Glutamatergic neuron (in vitro differentiated cells): Measurements from ENCODE around the gene GLIPR1L1. TPM values are rescaled to one million over a fixed set of nuclear protein-coding genes. Genes with fewer than 3 reads are reported as not detected.

ENCODE experiments used
- DNase-seq: peaks from one replicate; pipeline ENCODE4 v3.0.0; 2022
- H3K27ac Mint-ChIP-seq: one replicate; pipeline ENCODE4 v1.8.0; 2020; ENCODE audit warnings: mild to moderate bottlenecking, mixed read lengths, inconsistent platforms; ENCODE audit not compliant: unreplicated experiment
- H3K27me3 Mint-ChIP-seq: one replicate; pipeline ENCODE4 v1.8.0; 2020; ENCODE audit warnings: mild to moderate bottlenecking, moderate library complexity, mixed read lengths, inconsistent platforms; ENCODE audit not compliant: unreplicated experiment
- H3K36me3 Mint-ChIP-seq: one replicate; pipeline ENCODE4 v1.8.0; 2020; ENCODE audit warnings: mild to moderate bottlenecking, mixed read lengths, inconsistent platforms; ENCODE audit not compliant: unreplicated experiment
- H3K4me1 Mint-ChIP-seq: one replicate; pipeline ENCODE4 v1.8.0; 2020; ENCODE audit warnings: mild to moderate bottlenecking, low read depth, mixed read lengths, inconsistent platforms; ENCODE audit not compliant: unreplicated experiment
- H3K4me3 Mint-ChIP-seq: one replicate; pipeline ENCODE4 v1.8.0; 2020; ENCODE audit warnings: mild to moderate bottlenecking, mixed read lengths, inconsistent platforms; ENCODE audit not compliant: unreplicated experiment
- H3K9me3 Mint-ChIP-seq: one replicate; pipeline ENCODE4 v1.8.0; 2020; ENCODE audit warnings: mild to moderate bottlenecking, moderate library complexity, mixed read lengths, inconsistent platforms; ENCODE audit not compliant: unreplicated experiment
- total RNA-seq: library from RNA; stranded (reverse); fragmentation: NEBNext Ultra II Directional; extraction: Animal tissue kit (Norgen Biotek cat#: 25700); gene quantifications from one replicate; pipeline ENCODE4 v1.2.1, GENCODE V29; 2021; ENCODE audit not compliant: unreplicated experiment
- TF ChIP-seq, protein P1 (sequence below): fragments of 200-600 bp; sonication (generic); IDR thresholded peaks from one replicate; pipeline ENCODE4 v1.5.0; 2021; ENCODE audit not compliant: partially characterized antibody, unreplicated experiment

GLIPR1L1 gene
- total RNA-seq, 1 donor from 2014 or later, result not detected

DNA sequence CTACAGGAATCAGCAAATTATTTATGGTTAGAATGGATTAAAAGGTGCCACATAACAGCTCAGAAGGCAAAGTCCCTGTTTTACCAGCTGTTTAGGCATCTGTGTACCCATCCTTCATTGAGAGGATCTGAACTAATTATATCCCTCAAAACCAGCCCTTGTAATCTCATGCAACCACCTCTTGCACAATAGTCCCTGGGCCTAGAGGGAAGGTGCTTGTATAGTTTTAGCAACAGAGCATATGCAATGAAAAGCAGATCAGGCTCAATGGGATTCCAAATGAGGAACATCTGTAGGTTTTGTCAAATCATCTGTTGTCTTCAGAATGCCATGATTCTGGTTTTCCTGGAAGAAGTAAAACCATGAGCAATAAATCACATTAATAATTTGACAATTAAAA lies 30.4 kb downstream of the GLIPR1L1 start:
- peaks cover 4% of the 10 kb centered on the region for H3K4me1 Mint-ChIP-seq
- no peak for DNase-seq
- H3K4me3 Mint-ChIP-seq, result no peak overlapping the region
- H3K27me3 Mint-ChIP-seq, result no peaks in the 10 kb centered on the region
- H3K27ac Mint-ChIP-seq, result no peak overlapping the region
- H3K36me3 Mint-ChIP-seq, result peaks cover 4% of the 10 kb centered on the region
- H3K9me3 Mint-ChIP-seq, result no peaks in the 10 kb centered on the region
- TF ChIP-seq, protein P1, sequence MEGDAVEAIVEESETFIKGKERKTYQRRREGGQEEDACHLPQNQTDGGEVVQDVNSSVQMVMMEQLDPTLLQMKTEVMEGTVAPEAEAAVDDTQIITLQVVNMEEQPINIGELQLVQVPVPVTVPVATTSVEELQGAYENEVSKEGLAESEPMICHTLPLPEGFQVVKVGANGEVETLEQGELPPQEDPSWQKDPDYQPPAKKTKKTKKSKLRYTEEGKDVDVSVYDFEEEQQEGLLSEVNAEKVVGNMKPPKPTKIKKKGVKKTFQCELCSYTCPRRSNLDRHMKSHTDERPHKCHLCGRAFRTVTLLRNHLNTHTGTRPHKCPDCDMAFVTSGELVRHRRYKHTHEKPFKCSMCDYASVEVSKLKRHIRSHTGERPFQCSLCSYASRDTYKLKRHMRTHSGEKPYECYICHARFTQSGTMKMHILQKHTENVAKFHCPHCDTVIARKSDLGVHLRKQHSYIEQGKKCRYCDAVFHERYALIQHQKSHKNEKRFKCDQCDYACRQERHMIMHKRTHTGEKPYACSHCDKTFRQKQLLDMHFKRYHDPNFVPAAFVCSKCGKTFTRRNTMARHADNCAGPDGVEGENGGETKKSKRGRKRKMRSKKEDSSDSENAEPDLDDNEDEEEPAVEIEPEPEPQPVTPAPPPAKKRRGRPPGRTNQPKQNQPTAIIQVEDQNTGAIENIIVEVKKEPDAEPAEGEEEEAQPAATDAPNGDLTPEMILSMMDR, result no peak

DNA sequence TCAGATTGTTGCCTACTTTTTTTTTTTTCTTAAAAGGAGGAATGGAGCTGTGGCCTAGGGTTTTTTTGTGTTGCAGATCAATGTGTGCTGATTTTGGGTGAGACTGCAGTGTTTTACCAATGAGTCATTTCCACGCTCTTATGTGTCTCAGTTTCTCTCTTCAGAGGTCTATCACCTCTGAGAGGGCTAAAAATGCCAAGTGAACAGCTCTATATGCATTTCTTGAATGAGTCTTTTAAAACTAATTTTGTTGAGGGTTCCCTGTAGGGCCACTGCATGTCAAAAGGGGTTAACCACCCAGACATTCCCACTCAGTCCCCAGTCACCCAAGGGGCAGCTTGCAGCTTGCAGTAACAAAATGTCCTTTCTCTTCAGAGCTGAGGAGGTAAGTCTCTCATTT lies 32.2 kb downstream of the GLIPR1L1 start:
- H3K27ac Mint-ChIP-seq, result no peak overlapping the region
- peaks cover 4% of the 10 kb centered on the region for H3K4me1 Mint-ChIP-seq
- no peak for DNase-seq
- H3K27me3 Mint-ChIP-seq, result peaks cover 3% of the 10 kb centered on the region
- TF ChIP-seq, protein P1, result no peak
- H3K36me3 Mint-ChIP-seq, result no peaks in the 10 kb centered on the region
- H3K4me3 Mint-ChIP-seq, result no peak overlapping the region
- H3K9me3 Mint-ChIP-seq, result no peaks in the 10 kb centered on the region

DNA sequence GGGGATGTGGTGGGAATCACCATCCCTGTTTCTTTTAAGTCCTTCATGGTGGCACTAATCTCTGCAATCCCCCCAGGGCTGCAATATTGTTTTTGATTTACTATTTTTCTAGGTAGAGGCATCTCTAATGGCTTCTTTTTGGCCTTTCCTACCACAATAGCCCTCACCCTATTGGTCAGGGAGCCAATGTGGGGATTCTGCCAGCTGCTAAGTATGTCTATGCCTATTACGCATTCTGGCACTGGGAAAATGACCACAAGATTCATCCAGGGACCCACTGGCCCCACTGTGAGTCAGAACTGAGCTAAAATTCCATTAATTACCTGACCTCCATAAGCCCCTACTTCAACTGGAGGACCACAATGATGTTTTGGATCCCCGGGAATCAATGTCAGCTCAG lies 40.5 kb downstream of the GLIPR1L1 start:
- Mint-ChIP-seq H3K27me3 (peaks cover 5% of the 10 kb centered on the region), H3K27ac (no peak overlapping the region), H3K4me1 (no peaks in the 10 kb centered on the region), H3K9me3 (peaks cover 2% of the 10 kb centered on the region), H3K4me3 (no peak overlapping the region), H3K36me3 (peaks cover 5% of the 10 kb centered on the region)
- TF ChIP-seq, protein P1, result no peak
- no peak for DNase-seq

DNA sequence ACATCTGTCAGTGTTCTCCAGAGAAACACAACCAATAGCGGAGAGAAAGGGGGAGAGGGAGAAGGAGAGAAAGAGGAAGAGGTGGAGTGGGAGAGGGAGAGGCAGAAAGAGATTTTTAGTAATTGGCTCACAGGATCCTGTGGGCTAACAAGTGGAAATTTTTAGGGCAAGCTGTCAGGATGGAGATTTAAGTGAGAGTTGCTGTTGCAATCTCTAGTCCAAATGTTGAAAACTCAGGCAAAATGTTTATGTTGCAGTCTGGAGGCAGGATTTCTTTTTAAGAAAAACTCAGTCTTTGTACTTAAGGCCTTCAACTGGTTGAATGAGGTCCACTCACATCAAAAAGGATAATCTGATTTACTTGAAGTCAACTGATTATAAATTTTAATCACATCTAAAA lies 43.9 kb downstream of the GLIPR1L1 start:
- Mint-ChIP-seq H3K27me3 (peaks cover 2% of the 10 kb centered on the region), H3K9me3 (peaks cover 2% of the 10 kb centered on the region), H3K4me3 (no peak overlapping the region), H3K36me3 (peaks cover 9% of the 10 kb centered on the region), H3K4me1 (no peaks in the 10 kb centered on the region), H3K27ac (no peak overlapping the region)
- TF ChIP-seq, protein P1, result no peak
- DNase-seq, result no peak

DNA sequence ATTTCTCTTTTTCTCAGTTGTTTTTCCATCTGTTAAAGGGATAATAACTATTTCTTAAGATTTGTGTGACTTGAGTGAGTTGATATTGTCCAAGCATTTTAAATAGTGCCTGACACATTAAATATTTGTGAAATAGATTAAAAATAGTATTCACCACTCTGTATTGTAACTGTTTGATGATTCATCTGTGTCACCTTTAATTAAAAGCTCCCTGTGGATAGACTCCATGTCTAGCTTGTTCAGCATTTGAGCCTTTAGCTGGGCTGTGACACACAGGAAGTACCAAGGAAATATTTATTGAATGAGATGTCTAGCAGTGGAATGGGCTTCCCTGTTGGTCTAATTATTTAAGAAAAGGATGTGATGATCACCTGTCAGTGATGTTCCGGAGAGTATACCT lies 54.6 kb downstream of the GLIPR1L1 start:
- Mint-ChIP-seq H3K4me1 (peaks cover 9% of the 10 kb centered on the region), H3K36me3 (no peaks in the 10 kb centered on the region), H3K4me3 (no peak overlapping the region), H3K27ac (no peak overlapping the region), H3K27me3 (no peaks in the 10 kb centered on the region), H3K9me3 (peaks cover 2% of the 10 kb centered on the region)
- TF ChIP-seq, protein P1, result no peak
- no peak for DNase-seq
